GM18867 (cell line): ENCODE measurements around the gene SLC6A7.

Experiments used
- ATAC-seq: cut with Tn5 transposase; IDR thresholded peaks from one replicate; pipeline ENCODE4 v1.9.1; 2021; ENCODE audit warnings: mild to moderate bottlenecking, moderate library complexity; ENCODE audit not compliant: unreplicated experiment

Gene SLC6A7

DNA sequence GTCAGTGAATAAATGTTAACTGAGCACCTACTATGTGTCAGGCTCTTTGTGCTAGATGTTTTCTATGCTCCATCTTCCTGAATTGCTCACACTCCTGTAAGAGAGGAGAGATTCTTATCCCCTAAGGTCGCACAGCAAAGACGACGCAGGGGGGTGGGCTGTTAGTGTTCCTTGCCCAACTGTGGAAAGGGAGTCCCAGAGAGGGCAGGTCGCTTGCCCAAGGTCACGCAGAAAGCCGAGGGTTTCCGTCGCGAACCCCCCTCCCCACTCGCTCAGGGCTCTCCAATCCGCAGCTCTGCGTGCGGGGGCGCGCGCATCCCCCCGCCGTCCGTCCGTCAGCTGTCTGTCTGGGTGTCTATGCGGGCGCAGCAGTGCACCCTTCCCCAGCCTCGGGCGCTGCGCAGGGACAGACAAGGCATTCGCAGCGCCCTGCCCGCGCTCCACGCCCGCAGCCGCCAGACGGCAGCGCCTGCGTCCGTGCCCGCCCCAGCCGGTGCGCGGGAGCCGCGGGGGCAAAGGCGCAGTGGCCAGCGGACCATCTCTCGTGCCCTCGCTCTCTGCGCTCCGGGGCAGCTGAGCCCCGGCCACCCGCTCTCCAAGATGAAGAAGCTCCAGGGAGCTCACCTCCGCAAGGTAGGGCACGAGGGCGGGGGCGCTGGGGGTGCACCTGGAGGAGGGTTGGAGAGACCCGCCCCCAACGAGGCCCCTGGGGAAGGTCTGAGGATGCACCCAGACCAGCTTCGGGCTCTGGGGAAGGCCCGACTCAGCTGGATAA, at the start of gene SLC6A7:
Gene SLC6A7 (plus strand): TSS at position 335 of the 775 bp plus-strand sequence. CDS start 266 bp downstream, at position 601.
- ATAC-seq, result no peak

DNA sequence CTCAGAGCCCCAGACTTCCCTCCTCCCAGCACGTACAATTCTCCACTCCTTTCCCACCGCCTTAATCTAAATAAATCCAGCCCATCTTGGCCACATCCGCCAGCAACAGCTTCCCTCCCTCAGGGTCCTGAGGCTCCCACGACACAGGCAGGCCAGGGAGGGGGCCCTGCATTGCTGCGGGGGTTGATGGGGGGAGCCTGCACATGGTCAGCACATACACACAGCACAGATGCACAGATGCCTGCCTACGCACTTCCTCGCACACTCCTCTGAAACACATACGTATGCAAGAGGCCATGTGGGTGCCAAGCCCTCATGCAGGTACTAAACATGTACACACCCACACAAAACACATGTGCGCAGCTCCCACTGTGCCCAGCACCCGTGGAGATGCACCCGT, 49.0 kb upstream of the SLC6A7 start:
- ATAC-seq, result no peak

DNA sequence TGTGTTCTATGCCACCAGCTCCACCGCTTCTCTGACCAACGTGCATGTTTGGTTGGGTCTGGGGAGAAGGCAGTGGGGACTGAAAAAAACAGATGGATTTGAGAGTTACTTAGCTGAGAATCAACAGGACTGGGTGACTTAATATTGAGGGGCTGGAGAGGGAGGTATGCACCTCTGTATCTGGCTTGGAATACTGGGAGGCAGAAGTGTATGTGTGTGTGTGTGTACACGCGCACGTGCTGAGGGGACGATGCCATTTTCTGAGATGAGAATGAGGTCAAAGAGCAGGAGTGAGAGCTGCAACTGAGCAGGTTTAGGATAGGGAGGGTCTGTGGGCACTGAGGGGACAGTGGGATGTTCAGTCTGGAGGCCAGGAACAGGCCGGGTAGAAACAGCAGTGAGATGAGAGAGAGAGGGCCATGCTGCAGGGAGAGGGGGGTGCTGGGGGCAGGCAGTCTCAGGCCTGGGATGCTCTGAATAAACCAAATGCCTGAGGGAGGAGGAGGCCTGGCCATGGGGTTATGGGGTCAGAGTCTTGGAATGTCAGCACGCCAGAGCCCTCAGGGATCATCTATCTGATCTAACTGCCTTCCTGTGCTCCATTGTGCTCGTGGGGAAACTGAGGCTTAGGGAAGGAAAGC, 48.2 kb upstream of the SLC6A7 start:
- no peak for ATAC-seq

DNA sequence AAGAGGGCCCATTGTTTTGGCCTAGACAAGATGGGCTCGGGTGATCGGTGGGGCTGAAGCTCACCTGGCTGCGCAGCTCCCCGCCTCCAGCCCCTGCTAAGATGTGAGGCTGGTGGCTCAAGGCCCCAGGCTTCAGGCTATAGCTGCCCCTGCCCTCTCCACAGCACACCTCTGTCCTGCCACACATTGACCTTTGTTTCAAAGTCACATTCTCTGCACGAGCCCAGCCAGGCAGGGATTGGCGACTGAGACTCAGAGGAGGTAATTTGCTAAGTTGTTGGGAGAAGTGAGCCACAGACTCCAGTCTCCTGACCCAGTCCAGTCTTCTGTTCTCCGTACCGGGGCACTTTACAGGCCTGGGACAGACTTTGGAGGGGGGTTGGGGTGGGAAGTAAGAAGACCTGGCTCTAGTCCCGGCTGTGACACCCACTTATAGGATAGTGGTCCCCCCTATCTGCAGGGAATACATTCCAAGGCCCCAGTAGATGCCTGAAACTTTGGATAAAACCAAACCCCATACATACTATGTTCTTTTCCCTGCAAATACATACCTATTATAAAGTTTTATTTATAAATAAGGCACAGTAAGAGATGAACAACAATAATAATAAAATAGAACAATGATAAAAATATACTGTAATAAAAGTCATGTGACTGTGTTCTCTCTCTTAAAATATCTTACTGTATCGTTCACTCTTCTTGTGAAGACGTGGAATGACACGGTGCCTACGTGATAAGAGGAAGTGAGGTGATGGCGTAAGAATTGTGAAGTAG, 47.5 kb upstream of the SLC6A7 start:
- ATAC-seq, result no peak

DNA sequence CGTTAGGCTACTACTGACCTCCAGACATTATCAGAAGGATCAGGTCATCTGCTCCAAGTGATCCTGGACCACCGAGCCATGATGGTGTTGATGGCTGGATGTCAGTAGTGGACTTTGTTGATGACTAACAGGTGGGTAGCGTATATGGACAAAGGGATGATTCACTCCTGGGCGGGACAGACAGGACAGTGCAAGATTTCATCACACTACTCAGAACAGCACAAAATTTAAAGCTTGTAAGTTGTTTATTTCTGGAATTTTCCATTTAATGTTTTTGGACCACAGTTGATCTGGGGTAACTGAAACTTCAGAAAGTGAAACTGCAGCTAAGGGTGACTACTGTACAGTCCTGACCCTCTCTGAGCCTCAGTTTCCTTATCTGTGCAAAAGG, 46.9 kb upstream of the SLC6A7 start:
- no peak for ATAC-seq

DNA sequence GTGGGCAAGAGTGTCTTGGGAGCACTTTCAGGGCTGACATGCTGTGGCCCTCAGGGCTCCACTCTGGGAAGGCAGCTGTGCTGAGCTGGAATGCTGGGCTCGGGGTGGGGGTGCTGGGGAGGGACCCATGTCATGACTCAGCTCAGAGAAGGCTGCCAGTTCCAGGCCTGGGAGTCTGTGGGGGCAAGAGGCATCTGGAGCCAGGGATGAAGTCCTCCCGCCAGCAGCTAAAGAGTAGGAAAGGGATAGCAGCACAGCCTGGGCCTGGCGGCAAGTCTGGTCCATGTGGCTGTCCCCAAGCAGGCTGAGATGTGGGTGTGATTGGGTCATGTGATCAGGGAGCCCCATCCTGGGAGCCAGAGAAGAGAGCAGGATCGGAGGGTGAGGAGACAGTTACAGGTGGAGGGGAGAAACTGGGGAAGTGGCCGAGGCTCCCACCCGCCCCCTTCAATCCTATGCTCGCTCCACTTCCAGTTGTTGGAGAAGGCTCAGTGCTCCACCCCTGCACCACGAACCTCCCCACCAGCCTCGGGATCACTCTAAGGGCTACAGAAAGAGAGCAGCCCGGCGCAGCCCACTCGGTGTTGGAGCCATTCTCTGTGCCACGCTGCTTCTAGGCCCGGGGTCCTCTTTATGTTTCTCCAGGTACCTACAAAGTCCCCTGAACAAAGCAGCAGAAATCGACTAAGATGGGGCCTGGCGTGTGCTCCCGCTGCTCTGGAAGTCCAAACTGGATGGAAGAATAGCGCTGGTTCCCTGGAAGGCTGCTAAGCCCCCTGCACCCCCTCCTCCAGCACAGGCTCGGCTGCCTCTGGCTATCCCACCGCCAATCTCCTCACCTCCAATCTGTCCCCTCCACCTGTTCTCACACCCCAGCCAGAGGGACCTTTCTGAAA, 46.3 kb upstream of the SLC6A7 start:
- ATAC-seq, result no peak

DNA sequence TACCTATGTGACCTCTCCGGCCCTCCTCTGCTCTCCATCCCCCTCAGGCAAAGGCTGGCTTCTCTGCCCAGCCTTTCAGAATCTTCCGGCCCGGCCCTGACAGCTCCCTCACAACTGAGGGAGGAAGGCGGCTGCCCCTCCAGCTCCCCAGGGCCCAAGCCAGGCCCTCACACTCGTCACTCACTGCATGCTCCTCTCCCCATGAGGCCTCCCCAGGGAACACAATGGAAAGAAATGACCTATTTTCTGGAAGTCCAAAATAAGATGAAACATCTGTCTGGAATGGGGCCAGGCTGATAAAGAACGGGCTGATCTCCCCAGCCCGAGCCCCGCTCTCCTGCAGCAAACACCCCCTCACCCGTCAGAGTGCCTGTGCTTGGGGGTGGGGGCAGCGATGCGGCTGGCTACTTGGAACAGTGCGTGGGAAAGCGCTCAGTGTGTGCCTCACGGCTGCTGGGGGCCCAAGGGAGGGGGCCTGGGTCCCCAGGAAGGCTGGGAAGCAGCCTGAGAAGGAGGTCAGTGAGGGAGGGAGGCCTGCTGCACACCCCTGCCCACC, 45.5 kb upstream of the SLC6A7 start:
- no peak for ATAC-seq

DNA sequence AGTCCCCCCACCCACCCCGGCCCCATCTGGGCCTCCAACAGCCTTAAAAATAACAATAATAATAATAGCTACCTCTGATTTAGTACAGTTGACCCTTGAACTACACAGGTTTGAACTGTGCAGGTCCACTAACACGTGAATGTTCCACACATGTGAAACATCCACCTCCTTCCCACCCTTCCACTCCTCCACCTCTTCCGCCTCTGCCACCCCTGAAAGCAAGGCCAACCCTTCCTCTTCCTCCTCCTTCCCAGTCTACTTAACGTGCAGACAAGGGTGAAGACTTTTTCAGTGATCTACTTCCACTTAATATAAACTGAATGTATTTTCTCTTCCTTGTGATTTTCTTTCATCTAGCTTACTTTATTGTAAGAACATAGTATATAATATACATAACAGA, 45.0 kb upstream of the SLC6A7 start:
- no peak for ATAC-seq

DNA sequence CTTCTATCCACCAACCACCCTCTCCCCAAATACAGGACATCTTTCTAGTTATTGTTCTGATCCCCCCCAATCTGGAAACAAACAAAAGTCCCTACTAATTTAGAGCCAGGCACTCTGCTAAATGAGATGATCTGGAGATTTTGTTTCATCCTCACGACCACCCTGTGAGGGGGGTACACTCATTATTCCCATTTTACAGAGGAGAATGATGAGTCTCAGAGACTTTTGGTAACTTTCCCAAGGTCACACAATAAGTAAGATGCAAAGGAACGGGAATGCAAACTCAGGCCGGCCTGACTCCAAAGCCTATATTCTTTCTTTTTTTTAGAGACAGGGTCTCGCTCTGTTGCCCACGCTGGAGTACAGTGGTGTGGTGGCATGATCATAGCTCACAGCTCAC, 43.6 kb upstream of the SLC6A7 start:
- ATAC-seq, result no peak

DNA sequence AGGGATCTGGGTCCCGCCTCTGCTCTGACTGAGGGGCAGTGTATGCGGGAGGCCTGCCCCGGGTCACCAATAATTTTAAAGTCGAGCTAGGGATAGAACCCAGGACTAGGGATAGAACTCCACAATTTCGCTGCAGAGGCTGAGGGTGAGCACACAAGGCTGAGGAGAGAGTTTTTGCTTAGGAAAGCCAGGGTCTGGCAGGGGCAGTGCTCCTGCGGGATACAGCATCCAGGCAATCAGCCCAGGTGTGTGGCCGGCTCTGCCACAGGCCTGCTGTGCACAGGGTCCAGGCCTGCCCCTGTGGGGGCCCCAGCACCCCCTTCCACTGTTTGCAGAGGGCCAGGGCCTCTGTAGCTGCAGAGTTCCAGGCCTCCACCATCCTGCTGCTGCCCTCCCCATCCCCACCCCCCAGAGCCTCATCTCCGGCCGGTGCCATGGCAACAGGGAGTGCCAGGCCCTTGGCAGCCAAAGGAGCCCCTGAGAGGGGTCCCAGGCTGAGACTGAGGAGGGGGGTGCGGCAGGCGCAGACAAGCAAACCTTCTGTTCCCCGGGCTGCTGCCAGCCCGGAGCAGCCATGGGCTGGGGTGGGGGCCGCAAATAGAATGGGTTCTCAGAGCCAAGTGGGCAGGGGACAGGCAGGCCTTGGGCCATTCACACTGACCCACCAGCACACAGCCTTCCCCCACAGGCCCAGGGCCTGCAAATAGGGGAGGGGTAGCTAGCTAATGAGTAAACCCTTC, 42.8 kb upstream of the SLC6A7 start:
- ATAC-seq, result no peak

DNA sequence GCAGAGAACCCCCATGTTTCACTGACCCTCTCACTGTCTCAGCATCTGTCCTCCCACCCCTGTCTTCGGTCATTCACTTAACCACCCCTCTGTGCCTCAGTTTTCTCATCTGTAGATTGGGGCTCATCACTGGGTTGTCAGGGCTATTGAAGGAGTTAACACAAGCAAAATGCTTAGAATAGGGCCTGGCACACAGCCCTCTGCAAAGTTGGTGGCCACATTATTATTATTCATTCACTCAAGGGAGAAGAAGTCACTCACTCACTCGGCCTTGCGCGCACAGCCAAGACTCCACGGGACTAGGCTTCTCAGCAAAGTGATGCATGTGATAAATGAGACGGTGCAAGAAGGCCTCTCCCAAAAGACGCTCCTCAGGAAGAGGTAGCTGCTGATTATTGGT, 42.2 kb upstream of the SLC6A7 start:
- no peak for ATAC-seq

DNA sequence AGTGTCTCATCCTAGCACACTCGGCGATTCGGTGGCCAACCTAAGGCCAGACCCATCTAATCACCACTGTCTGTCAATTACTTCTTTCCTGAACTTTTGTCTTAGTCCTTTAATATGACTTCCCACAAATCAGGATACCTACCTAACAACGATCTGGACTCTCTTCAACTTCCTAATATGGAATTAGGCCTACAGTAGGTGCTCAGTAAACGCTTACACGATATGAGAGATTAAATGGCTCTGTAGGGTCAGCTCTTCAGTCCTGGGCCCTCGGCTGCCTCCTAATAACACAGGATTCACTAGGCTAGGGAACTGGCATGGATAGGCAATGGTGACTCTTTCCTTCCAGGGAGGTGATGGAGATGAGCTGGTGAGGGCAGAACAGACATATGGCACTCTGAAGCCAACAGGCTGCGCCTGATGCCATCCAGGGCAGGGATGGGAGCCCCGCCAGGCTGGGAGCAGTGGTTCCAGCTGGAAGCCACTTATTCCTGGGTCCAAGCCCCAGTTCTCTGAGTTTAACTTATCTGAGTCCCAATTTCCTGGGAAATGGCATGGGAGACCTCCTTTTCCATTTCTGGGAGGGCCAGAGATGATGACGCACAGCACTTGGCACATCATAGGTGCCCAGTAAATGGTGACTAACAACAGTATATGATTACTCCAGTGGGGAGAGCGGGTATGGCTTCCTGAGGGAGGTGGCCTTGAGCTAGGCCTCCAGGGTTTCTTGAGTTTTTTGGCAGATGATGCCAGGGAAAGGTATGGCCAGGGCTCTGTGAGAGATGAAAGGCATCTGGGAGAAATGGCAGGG, 41.5 kb upstream of the SLC6A7 start:
- ATAC-seq, result no peak

DNA sequence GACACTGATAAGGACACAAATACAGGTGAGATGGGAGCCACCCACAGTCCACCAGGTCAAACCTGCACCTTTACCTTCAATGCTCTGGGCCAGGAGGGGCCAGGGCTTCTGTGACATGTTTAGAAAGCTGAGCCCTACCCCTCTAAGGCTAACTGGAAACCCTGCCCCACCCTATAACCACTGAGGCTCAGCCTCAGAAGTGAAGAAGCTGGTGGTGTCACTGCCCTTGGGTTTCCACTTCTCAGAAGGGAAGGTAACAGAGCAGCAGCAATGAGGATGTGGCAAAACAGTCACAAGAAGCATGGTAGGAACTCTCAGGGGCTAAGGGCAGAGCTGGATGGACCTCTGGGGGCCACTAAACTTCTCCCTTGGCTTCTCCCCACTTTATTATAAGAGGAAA, 40.2 kb upstream of the SLC6A7 start:
- ATAC-seq, result no peak

DNA sequence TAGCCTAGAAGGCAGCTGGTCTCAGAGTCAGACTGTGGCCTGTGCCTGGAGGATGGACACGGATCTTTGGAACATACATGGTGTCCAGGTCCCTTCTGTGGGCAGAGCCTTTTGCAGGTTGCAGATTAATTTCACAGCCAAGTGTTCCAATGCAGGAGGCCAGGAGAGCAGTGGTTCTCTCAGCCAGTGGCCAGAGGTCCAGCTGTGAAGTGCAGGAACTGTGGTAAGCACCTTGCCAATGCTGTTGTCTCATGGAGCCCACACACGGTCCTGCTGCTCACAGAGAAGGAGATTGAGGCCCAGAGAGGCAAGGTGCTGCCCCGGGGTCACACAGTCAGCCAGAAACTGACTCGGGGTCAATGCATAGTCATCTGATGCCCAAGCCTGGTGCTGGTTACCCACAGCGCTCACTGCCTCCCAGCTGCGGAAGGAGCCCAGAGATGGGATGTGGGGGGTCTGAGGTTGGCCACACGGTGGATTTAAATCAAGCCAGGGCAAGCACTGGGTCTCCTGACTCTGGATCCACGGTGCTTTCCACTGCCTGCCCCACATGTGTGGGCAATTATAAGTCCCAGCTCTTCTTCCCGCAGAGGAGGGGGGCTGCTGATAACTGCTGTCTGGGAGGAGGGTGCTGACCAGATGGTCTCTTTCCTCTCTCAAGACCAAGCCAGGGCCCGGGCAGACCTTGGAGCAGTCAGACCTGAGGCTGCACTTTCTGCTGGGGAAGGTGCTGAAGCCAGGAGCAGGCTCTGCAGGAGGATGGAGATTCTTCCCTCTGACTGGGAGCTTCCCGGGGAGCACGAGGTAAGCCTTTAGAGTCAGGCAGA, 37.0 kb upstream of the SLC6A7 start:
- ATAC-seq, result no peak

DNA sequence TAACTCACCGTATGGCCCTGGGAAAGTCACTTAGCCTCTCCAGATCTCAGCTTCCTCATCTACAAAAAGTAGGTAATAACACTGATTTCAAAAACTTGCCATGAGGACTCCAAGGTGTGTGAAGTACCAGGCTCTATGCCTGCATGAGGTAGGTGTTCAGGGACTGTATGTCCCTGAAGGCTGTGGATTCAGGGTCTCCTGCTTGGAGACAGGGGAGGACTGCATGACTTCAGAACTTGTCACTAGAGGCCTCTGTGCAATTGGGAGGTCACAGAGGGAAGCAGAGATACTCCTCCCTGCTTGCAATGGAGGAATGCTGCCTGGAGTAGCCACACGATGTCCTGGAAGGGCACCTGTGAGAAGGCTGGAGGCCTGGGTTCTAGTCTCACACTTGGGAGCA, 36.4 kb upstream of the SLC6A7 start:
- ATAC-seq, result no peak

DNA sequence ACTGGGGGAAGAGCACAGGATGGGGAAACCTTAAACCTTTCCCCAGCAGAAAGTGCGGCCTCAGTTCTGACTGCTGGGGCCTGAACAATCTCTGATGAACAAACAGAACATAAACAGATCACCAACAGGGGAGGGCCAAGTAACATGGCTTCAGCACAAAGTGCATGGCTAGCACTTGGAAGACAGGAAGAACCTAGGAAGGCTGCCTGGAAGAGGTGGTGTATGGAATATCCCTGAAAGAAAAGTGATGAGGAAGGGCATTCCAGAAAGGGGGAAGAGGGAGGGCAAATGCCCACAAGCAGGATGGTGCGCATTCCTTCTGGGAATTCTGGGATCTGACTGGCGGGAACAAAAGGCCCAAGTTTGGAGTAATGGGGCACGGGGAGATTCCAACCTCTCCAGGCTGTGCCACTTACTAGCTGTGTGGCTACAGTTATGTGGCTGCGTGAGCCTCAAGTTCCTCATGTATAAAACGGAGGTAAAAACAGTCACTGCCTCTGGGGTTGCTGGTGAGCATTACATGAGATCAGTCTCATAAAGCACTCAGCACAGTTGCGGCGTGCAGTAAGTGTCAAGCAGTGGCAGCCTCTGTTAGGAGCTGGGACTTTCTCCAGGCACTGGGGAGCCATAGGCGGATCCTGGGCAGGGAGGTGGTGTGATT, 35.8 kb upstream of the SLC6A7 start:
- no peak for ATAC-seq

DNA sequence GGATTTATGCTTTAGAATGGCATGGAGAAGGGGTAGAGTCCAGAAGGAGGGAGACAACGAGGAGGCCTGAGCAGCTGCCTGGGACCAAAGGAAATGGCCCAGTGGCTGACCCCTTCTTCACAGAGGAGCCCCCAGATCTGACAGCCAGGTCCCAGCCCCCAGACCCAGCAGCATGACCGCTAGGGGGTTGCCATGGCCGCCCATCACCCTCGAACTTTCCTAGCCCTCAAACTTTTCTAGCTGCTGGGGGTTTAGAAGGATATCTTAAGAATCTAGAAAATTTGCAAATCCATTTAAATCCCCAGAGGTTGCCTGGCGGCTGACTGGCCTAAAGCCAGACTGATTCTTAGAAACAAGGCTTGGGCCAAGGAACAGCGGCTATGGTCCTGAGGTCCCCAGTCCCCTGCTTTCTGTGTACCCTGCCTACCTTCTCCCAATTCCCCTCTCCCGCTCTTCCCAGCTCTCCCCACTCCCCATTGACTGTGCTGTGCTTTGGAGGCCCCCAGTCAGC, 35.2 kb upstream of the SLC6A7 start:
- ATAC-seq, result no peak
